HEK293T (cell line): ENCODE data around the gene ART1.

ENCODE experiments used
- CTCF ChIA-PET: fragments of 350-600 bp; formaldehyde crosslinking; extraction: SDS; loops from one replicate; lab custom pipeline; 2021; ENCODE audit warnings: antibody characterized with exemption, inconsistent platforms; lab: Yijun Ruan, JAX
- POLR2A ChIA-PET: fragments of 350-600 bp; formaldehyde crosslinking; extraction: SDS; loops from one replicate; lab custom pipeline; 2020; ENCODE audit warnings: antibody characterized with exemption, inconsistent platforms; lab: Yijun Ruan, JAX
- DNase-seq: peaks from one replicate; pipeline ENCODE4 v3.0.0; 2012; ENCODE audit warnings: mixed read lengths; ENCODE audit errors: extremely low spot score
- ARNT ChIP-seq: fragments of 450-650 bp; IDR thresholded peaks from 2 replicates; pipeline ENCODE4 v1.6.1; 2017; ENCODE audit warnings: mild to moderate bottlenecking
- BHLHE40 ChIP-seq: fragments of 450-650 bp; IDR thresholded peaks from 2 replicates; pipeline ENCODE4 v1.6.1; 2016; ENCODE audit warnings: mild to moderate bottlenecking, moderate library complexity, borderline replicate concordance
- CTBP1 ChIP-seq: fragments of 450-650 bp; IDR thresholded peaks from 2 replicates; pipeline ENCODE4 v1.6.1; 2016; ENCODE audit warnings: borderline replicate concordance
- ELF4 ChIP-seq: fragments of 450-650 bp; IDR thresholded peaks from 2 replicates; pipeline ENCODE4 v1.6.1; 2017; ENCODE audit warnings: antibody characterized with exemption
- FOXA1 ChIP-seq: fragments of 450-650 bp; IDR thresholded peaks from 2 replicates; pipeline ENCODE4 v1.6.1; 2016; ENCODE audit warnings: mild to moderate bottlenecking
- FOXK2 ChIP-seq: fragments of 450-650 bp; IDR thresholded peaks from 2 replicates; pipeline ENCODE4 v1.6.1; 2016; ENCODE audit warnings: mild to moderate bottlenecking
- FOXM1 ChIP-seq: fragments of 450-650 bp; IDR thresholded peaks from 2 replicates; pipeline ENCODE4 v1.6.1; 2017; ENCODE audit warnings: mild to moderate bottlenecking, borderline replicate concordance
- HDGF ChIP-seq: fragments of 450-650 bp; IDR thresholded peaks from 2 replicates; pipeline ENCODE4 v1.6.1; 2017; ENCODE audit warnings: antibody characterized with exemption, borderline replicate concordance
- L3MBTL2 ChIP-seq: fragments of 450-650 bp; conservative IDR thresholded peaks from 2 replicates; pipeline ENCODE4 v1.6.1; 2016; ENCODE audit warnings: mild to moderate bottlenecking
- LEF1 ChIP-seq: fragments of 450-650 bp; IDR thresholded peaks from 2 replicates; pipeline ENCODE4 v1.6.1; 2017; ENCODE audit warnings: mild to moderate bottlenecking, borderline replicate concordance
- NFRKB ChIP-seq: fragments of 450-650 bp; IDR thresholded peaks from 2 replicates; pipeline ENCODE4 v1.6.1; 2016; ENCODE audit warnings: mild to moderate bottlenecking, moderate library complexity
- PKNOX1 ChIP-seq: fragments of 450-650 bp; IDR thresholded peaks from 2 replicates; pipeline ENCODE4 v1.6.1; 2016
- SP1 ChIP-seq: fragments of 450-650 bp; IDR thresholded peaks from 2 replicates; pipeline ENCODE4 v1.6.1; 2017
- SUZ12 ChIP-seq: fragments of 450-650 bp; IDR thresholded peaks from 2 replicates; pipeline ENCODE4 v1.6.1; 2016; ENCODE audit warnings: mild to moderate bottlenecking
- TARDBP ChIP-seq: fragments of 450-650 bp; IDR thresholded peaks from 2 replicates; pipeline ENCODE4 v1.6.1; 2016
- ZNF384 ChIP-seq: fragments of 450-650 bp; IDR thresholded peaks from 2 replicates; pipeline ENCODE4 v1.6.1; 2016

Gene ART1

DNA sequence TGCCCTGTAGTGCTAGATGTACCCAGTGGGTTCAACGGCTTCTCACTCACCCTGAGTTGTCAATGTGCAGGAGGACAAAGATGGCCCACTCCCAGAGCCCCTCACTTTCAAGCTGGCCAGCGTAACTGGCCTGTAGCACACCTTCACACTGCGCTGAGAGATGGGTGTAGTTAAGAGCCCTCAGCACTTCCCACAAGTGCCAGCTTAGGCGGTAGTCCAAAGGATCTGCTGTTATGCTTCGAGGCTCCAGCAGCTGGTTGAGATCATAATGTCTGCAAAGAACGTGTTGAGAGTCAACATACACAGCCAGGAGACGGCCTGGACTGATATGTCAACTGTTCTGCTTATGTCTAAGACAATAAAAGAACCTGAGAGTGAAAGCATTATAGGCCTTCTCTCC lies 41.0 kb downstream of the ART1 start:
- TF ChIP-seq CTBP1 (no peak), L3MBTL2 (no peak), PKNOX1 (no peak), FOXM1 (no peak), TARDBP (no peak), NFRKB (no peak), BHLHE40 (no peak), ELF4 (no peak), SP1 (no peak), FOXK2 (no peak), FOXA1 (no peak), HDGF (no peak), SUZ12 (no peak), LEF1 (no peak), ARNT (no peak), ZNF384 (no peak)
- ChIA-PET CTCF (no interaction called here), POLR2A (no interaction called here)
- no peak for DNase-seq

- TF ChIP-seq FOXK2 (no peak), CTBP1 (no peak), L3MBTL2 (no peak), ELF4 (no peak), ZNF384 (no peak), NFRKB (no peak), BHLHE40 (no peak), PKNOX1 (no peak), FOXM1 (no peak), SUZ12 (no peak), LEF1 (no peak), FOXA1 (no peak), HDGF (no peak), SP1 (no peak)
- DNase-seq: no peak
- ChIA-PET POLR2A (no interaction called here), CTCF (no interaction called here)
Observed at GRCh38 chr11:3686751-3687150, 41.8 kb downstream of the ART1 start.

- DNase-seq: no peak
- POLR2A ChIA-PET: no interaction called here
- CTCF ChIA-PET: no interaction called here
- TF ChIP-seq LEF1 (no peak), CTBP1 (no peak), ARNT (no peak), L3MBTL2 (no peak), TARDBP (no peak), HDGF (no peak), BHLHE40 (no peak), ELF4 (no peak), FOXK2 (no peak), SUZ12 (no peak), FOXM1 (no peak), NFRKB (no peak), PKNOX1 (no peak), FOXA1 (no peak), SP1 (no peak), ZNF384 (no peak)
Observed at GRCh38 chr11:3700410-3700809, 55.5 kb downstream of the ART1 start.

GRCh38 chr11:3700910-3701309 lies 56.0 kb downstream of the ART1 start:
- CTCF ChIA-PET: no interaction called here
- POLR2A ChIA-PET: no interaction called here
- DNase-seq: no peak
- TF ChIP-seq FOXK2: no peak
- TF ChIP-seq LEF1: no peak
- TF ChIP-seq SP1: no peak
- TF ChIP-seq SUZ12: no peak
- no peak for TF ChIP-seq TARDBP

- no peak for DNase-seq
- POLR2A ChIA-PET: no interaction called here
- TF ChIP-seq FOXM1 (no peak), TARDBP (no peak)
- CTCF ChIA-PET: no interaction called here
Observed at GRCh38 chr11:3703383-3703782, 58.5 kb downstream of the ART1 start.

DNA sequence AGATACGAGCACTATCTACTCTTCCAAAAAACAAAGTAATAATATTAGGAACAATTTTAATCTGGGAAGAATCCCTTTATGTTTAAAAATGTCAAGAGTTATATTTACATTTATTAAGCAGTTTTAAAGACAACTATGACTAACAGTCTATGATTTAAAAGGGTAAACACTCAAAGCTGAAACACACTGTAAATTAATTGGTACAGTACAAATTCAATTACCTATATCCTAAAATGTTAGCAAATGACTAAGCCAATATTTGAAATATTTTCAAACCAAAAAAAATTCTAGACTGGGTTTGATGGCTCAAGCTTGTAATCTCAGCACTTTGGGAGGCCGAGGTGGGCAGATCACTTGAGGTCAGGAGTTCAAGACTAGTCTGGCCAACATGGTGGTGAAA lies 62.2 kb downstream of the ART1 start:
- no peak for TF ChIP-seq CTBP1
- no peak for TF ChIP-seq HDGF
- no peak for TF ChIP-seq ZNF384
- no peak for TF ChIP-seq LEF1
- TF ChIP-seq ELF4: no peak
- TF ChIP-seq BHLHE40: no peak
- TF ChIP-seq PKNOX1: no peak
- no peak for TF ChIP-seq ARNT
- TF ChIP-seq FOXK2: no peak
- no peak for TF ChIP-seq FOXA1
- TF ChIP-seq TARDBP: no peak
- no peak for TF ChIP-seq FOXM1
- TF ChIP-seq NFRKB: no peak
- TF ChIP-seq SUZ12: no peak
- TF ChIP-seq L3MBTL2: no peak
- CTCF ChIA-PET: no interaction called here
- POLR2A ChIA-PET: no interaction called here
- no peak for DNase-seq
